Measurements from ENCODE around the gene WNT3A.
A peak's percentile ranks its signal among the peaks of the same experiment; 100 is the strongest.
"Not testable (repeated sequence)": the region's sequence is repeated elsewhere in the genome, so short reads cannot be mapped to it uniquely, and the experiment has no call there.

WNT3A gene, protein sequence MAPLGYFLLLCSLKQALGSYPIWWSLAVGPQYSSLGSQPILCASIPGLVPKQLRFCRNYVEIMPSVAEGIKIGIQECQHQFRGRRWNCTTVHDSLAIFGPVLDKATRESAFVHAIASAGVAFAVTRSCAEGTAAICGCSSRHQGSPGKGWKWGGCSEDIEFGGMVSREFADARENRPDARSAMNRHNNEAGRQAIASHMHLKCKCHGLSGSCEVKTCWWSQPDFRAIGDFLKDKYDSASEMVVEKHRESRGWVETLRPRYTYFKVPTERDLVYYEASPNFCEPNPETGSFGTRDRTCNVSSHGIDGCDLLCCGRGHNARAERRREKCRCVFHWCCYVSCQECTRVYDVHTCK
- total RNA-seq = 0 to 0.19 (median 0) reads per million in 9 experiments

DNA sequence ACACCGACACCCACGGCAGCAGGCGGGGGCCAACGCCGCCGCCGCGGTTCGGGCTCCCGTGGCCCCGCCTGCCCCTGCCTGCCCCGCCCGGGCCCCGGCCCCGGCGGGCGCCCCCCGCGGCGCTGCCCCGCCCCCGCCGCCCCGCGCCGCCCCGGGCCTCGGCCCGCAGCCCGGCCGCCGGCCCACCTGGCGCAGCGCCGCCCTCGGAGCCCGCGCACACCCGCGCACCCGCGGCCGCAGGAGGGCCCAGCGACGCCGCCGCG is at the start of gene WNT3A:
Gene WNT3A (plus strand): TSS at position 213 of the 263 bp plus-strand sequence. CDS start 131 bp downstream, outside the sequence.
- Mint-ChIP-seq H3K36me3 (ENCODE audit: insufficient read depth) (no peaks in the 10 kb centered on the region), H3K4me1 (ENCODE audit: low read depth in 2 of 2) (peaks cover 7 to 13% of the 10 kb centered on the region in 2 donors), H3K4me3 (peak within 1 kb of the TSS; percentile 51 to 60), H3K27me3 (peaks cover 75 to 77% of the 10 kb centered on the region in 2 donors), H3K9me3 (no peaks in the 10 kb centered on the region), H3K27ac (no peak within 1 kb of the TSS)
- no peak for DNase-seq
- ATAC-seq (replicated peaks) = no peak

GRCh38 chr1:227958617-227959324 is 48.0 kb upstream of the WNT3A start:
- peaks cover 44 to 64% of the 10 kb centered on the region in 2 donors for H3K27me3 Mint-ChIP-seq
- DNase-seq = peak in 1 of 3 experiments; percentile 0

GRCh38 chr1:227959325-227959860 is 47.4 kb upstream of the WNT3A start:
- no peak for ATAC-seq (replicated peaks)
- Mint-ChIP-seq H3K4me1 (ENCODE audit: low read depth in 2 of 2) (peaks cover 5 to 8% of the 10 kb centered on the region in 2 donors), H3K9me3 (no peaks in the 10 kb centered on the region), H3K4me3 (no peak overlapping the region), H3K36me3 (ENCODE audit: insufficient read depth) (no peaks in the 10 kb centered on the region), H3K27ac (no peak overlapping the region), H3K27me3 (peaks cover 44 to 64% of the 10 kb centered on the region in 2 donors)
- peak in 1 of 3 experiments; percentile 0 for DNase-seq

More at GRCh38 chr1:227958617-227959324, 48.0 kb upstream of the WNT3A start:
- Mint-ChIP-seq H3K9me3 (no peaks in the 10 kb centered on the region), H3K36me3 (ENCODE audit: insufficient read depth) (no peaks in the 10 kb centered on the region), H3K4me1 (ENCODE audit: low read depth in 2 of 2) (peaks cover 7 to 8% of the 10 kb centered on the region in 2 donors), H3K27ac (no peak overlapping the region), H3K4me3 (no peak overlapping the region)
- no peak for ATAC-seq (replicated peaks)

GRCh38 chr1:227961651-227962466 is 44.9 kb upstream of the WNT3A start:
- no peaks in the 10 kb centered on the region for H3K36me3 Mint-ChIP-seq (ENCODE audit: insufficient read depth)
- peaks cover 5 to 8% of the 10 kb centered on the region in 2 donors for H3K4me1 Mint-ChIP-seq (ENCODE audit: low read depth in 2 of 2)
- H3K27ac Mint-ChIP-seq = no peak overlapping the region
- DNase-seq = peak in 1 of 3 experiments; percentile 0
- peaks cover 28 to 52% of the 10 kb centered on the region in 2 donors for H3K27me3 Mint-ChIP-seq
- no peaks in the 10 kb centered on the region for H3K9me3 Mint-ChIP-seq
- no peak overlapping the region for H3K4me3 Mint-ChIP-seq
- ATAC-seq (replicated peaks) = no peak

DNA sequence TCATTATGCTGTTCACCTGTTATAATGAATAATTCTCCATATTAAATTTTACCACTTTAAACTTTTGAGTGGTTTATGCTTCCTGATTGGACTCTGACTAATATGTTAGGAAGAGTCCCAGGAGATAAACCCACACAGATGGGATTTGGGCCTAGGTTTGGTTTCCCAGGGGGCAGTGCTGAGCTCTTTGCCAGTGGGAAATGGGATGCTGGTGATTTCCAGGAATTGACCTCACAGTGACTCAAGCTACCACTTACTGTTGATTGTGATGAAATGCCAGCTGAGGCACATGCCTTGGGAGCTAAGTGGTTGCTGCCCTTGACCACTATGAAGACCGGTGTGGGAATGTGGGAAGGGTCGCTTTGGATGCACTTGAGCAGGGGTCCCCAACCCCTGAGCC is 40.1 kb upstream of the WNT3A start:
- DNase-seq, H3K9me3 Mint-ChIP-seq, H3K27ac Mint-ChIP-seq: not testable (repeated sequence)

GRCh38 chr1:227967815-227968214 is 39.0 kb upstream of the WNT3A start:
- H3K4me3 Mint-ChIP-seq; H3K9me3 Mint-ChIP-seq; H3K36me3 Mint-ChIP-seq (ENCODE audit: insufficient read depth); H3K27ac Mint-ChIP-seq; H3K27me3 Mint-ChIP-seq; ATAC-seq (replicated peaks); H3K4me1 Mint-ChIP-seq (ENCODE audit: low read depth in 2 of 2); DNase-seq: not testable (repeated sequence)

More for the DNA sequence above, 40.1 kb upstream of the WNT3A start:
- H3K4me3 Mint-ChIP-seq; H3K27me3 Mint-ChIP-seq; H3K36me3 Mint-ChIP-seq (ENCODE audit: insufficient read depth); ATAC-seq (replicated peaks); H3K4me1 Mint-ChIP-seq (ENCODE audit: low read depth in 2 of 2): not testable (repeated sequence)

DNA sequence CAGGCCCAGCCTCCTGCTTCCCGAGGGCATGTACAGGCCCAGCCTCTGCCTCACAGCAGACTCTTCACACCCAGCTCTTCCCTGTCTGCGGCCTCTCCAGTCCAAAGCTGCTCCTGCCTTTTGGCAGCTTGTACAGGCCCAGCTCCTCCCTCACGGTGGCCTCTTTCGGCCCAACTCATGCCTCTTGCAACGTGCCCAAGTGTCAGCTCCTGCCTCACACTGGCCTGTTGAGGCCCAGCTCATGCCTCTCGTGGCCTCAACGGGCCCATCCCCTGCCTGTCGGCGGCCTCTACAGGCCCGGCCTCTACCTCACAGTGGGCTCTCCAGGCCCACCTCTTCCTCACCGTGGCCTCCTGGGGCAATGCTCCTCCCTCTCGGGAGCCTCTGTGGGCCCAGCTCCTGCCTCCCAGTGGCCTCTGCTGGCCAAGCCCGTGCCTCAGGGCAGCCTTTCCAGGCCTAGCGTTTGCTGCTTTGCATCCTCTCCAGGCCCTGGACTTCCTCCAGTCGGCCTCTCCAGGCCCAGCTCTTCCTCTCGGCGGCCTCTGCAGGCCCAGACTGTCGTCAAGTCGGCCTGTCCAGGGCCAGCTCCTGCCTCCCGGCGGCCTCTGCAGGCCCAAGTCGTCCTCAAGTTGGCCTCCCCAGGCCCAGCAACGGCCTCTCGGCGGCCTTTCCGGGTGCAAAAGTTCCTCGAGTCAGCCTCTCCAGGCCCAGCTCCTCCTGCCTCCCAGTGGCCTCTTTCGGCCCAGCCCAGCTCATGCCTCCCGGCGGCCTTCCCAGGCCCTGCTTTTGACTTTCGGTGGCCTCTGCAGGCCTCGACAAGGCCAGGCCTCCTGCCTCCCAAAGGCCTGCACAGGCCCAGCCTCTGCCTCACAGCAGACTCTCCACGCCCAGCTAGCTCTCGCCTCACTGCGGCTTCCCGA is 36.5 kb upstream of the WNT3A start:
- not testable (repeated sequence) for H3K4me3 Mint-ChIP-seq; H3K4me1 Mint-ChIP-seq (ENCODE audit: low read depth in 2 of 2); H3K36me3 Mint-ChIP-seq (ENCODE audit: insufficient read depth); H3K27me3 Mint-ChIP-seq; H3K9me3 Mint-ChIP-seq; ATAC-seq (replicated peaks); DNase-seq
- H3K27ac Mint-ChIP-seq = peak overlapping the region in 1 of 2 donors; percentile 51

DNA sequence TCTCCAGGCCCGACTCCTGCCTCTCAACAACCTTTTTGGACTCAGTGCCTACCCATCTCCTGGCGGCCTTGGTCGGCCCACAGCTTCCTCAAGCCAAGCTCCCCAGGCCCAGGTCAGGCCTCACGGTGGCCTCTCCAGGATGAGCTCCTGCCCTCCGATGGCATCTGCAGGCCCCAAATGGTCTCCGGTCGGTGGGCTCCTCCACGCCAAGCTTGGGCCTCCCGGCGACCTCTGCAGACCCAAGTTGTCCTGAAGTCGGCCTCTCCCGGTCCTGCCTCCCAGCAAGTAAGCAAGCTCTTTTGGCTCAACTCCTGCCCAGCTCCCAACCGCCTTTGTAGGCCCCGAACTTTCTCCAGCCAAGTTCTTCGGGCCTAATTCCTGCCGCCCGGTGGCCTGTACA is 35.6 kb upstream of the WNT3A start:
- DNase-seq; H3K36me3 Mint-ChIP-seq (ENCODE audit: insufficient read depth); H3K9me3 Mint-ChIP-seq; H3K4me3 Mint-ChIP-seq; H3K27ac Mint-ChIP-seq; ATAC-seq (replicated peaks); H3K27me3 Mint-ChIP-seq; H3K4me1 Mint-ChIP-seq (ENCODE audit: low read depth in 2 of 2): not testable (repeated sequence)

GRCh38 chr1:227971643-227972282 is 35.0 kb upstream of the WNT3A start:
- DNase-seq; H3K27ac Mint-ChIP-seq; H3K4me1 Mint-ChIP-seq (ENCODE audit: low read depth in 2 of 2); H3K36me3 Mint-ChIP-seq (ENCODE audit: insufficient read depth); H3K4me3 Mint-ChIP-seq; H3K27me3 Mint-ChIP-seq; ATAC-seq (replicated peaks); H3K9me3 Mint-ChIP-seq: not testable (repeated sequence)

GRCh38 chr1:227972283-227972679 is 34.5 kb upstream of the WNT3A start:
- not testable (repeated sequence) for H3K27me3 Mint-ChIP-seq; DNase-seq; ATAC-seq (replicated peaks); H3K36me3 Mint-ChIP-seq (ENCODE audit: insufficient read depth); H3K4me3 Mint-ChIP-seq; H3K27ac Mint-ChIP-seq; H3K4me1 Mint-ChIP-seq (ENCODE audit: low read depth in 2 of 2); H3K9me3 Mint-ChIP-seq

GRCh38 chr1:227972843-227973374 is 33.9 kb upstream of the WNT3A start:
- H3K4me3 Mint-ChIP-seq; ATAC-seq (replicated peaks); DNase-seq: not testable (repeated sequence)

GRCh38 chr1:227973724-227974288 is 33.0 kb upstream of the WNT3A start:
- not testable (repeated sequence) for H3K4me3 Mint-ChIP-seq; H3K27ac Mint-ChIP-seq; ATAC-seq (replicated peaks); H3K9me3 Mint-ChIP-seq; H3K27me3 Mint-ChIP-seq; H3K4me1 Mint-ChIP-seq (ENCODE audit: low read depth in 2 of 2); DNase-seq; H3K36me3 Mint-ChIP-seq (ENCODE audit: insufficient read depth)

More at GRCh38 chr1:227972843-227973374, 33.9 kb upstream of the WNT3A start:
- not testable (repeated sequence) for H3K27me3 Mint-ChIP-seq; H3K27ac Mint-ChIP-seq; H3K36me3 Mint-ChIP-seq (ENCODE audit: insufficient read depth); H3K9me3 Mint-ChIP-seq; H3K4me1 Mint-ChIP-seq (ENCODE audit: low read depth in 2 of 2)
